K562 (cell line): ENCODE data around the gene USP49. TPM values are rescaled to one million over a fixed set of nuclear protein-coding genes. Genes with fewer than 3 reads are reported as not detected.

Experiments
- BMI1 ChIP-seq: fragments of 150-350 bp; IDR thresholded peaks from 2 replicates; pipeline ENCODE4 v1.6.1; 2014; ENCODE audit warnings: low read length
- CEBPG ChIP-seq, 3 experiments: fragments of 200-800 bp in 1 of 3; sonication (Bioruptor generic) in 1 of 3; sonication (generic) in 1 of 3; formaldehyde crosslinking in 1 of 3; IDR thresholded peaks in 2 of 3; conservative IDR thresholded peaks in 1 of 3; 2 replicates each; pipeline versions ENCODE4 v1.6.1 to v1.8.0; 2016 to 2022; ENCODE audit warnings: missing compliant biosample characterization in 2 of 3, missing genetic modification characterization in 2 of 3, mild to moderate bottlenecking in 1 of 3, missing genetic modification reagents in 1 of 3
- DNMT1 ChIP-seq: fragments of 450-650 bp; IDR thresholded peaks from 2 replicates; pipeline ENCODE4 v1.6.1; 2016; ENCODE audit warnings: antibody characterized with exemption, mild to moderate bottlenecking
- E2F3 ChIP-seq: fragments of 250-450 bp; sonication (Bioruptor Pico); IDR thresholded peaks from 2 replicates; pipeline ENCODE4 v1.4.0; 2020; ENCODE audit warnings: mild to moderate bottlenecking
- ETS1 ChIP-seq: conservative IDR thresholded peaks from 2 replicates; pipeline ENCODE4 v1.6.1; 2011; ENCODE audit warnings: low read depth, mild to moderate bottlenecking, low read length; ENCODE audit not compliant: control insufficient read depth
- GABPA ChIP-seq: fragments of 200-800 bp; sonication (Bioruptor generic); conservative IDR thresholded peaks from 2 replicates; pipeline ENCODE4 v1.6.1; 2016; ENCODE audit warnings: low read depth, missing genetic modification characterization, missing compliant biosample characterization
- HDGF ChIP-seq: fragments of 450-650 bp; IDR thresholded peaks from 2 replicates; pipeline ENCODE4 v1.6.1; 2016
- HNRNPLL ChIP-seq: fragments of 200-400 bp; formaldehyde crosslinking; IDR thresholded peaks from 2 replicates; pipeline ENCODE4 v1.6.1; 2017; ENCODE audit warnings: low read length, low read depth, mild to moderate bottlenecking; ENCODE audit not compliant: poor library complexity, severe bottlenecking
- KAT8 ChIP-seq: fragments of 450-650 bp; IDR thresholded peaks from 2 replicates; pipeline ENCODE4 v1.6.1; 2016; ENCODE audit warnings: low read depth, mild to moderate bottlenecking
- KDM2B ChIP-seq: fragments of 250-450 bp; sonication (Bioruptor Pico); IDR thresholded peaks from 2 replicates; pipeline ENCODE4 v1.8.0; 2021; ENCODE audit warnings: mild to moderate bottlenecking, moderate library complexity
- OTX1 ChIP-seq: fragments of 450-650 bp; formaldehyde crosslinking; IDR thresholded peaks from 2 replicates; pipeline ENCODE4 v1.4.0; 2022; ENCODE audit warnings: mild to moderate bottlenecking
- PHB2 ChIP-seq: fragments of 450-650 bp; IDR thresholded peaks from 2 replicates; pipeline ENCODE4 v1.6.1; 2017; ENCODE audit warnings: low read depth
- POLR2AphosphoS5 ChIP-seq: IDR thresholded peaks from 2 replicates; pipeline ENCODE4 v1.6.1; 2011; ENCODE audit warnings: mild to moderate bottlenecking, low read depth, low read length, moderate library complexity; ENCODE audit not compliant: control insufficient read depth, insufficient read depth
- PTRF ChIP-seq: fragments of 450-650 bp; IDR thresholded peaks from 2 replicates; pipeline ENCODE4 v1.6.1; 2016; ENCODE audit warnings: mild to moderate bottlenecking, missing genetic modification characterization, missing compliant biosample characterization
- SAP30 ChIP-seq: fragments of 200-600 bp; sonication (generic); IDR thresholded peaks from 2 replicates; pipeline ENCODE4 v1.6.1; 2012; ENCODE audit warnings: borderline replicate concordance, low read depth, mild to moderate bottlenecking, moderate library complexity, low read length, control low read depth, inconsistent platforms; ENCODE audit not compliant: insufficient read depth, poor library complexity, severe bottlenecking
- SIN3A ChIP-seq, 2 experiments: fragments of 150-350 bp in 1 of 2; IDR thresholded peaks; 2 replicates each; pipeline ENCODE4 v1.6.1; 2011 to 2016; ENCODE audit warnings: borderline replicate concordance in 2 of 2, low read depth in 2 of 2, low read length in 2 of 2, mild to moderate bottlenecking in 2 of 2, moderate library complexity in 2 of 2; ENCODE audit not compliant: control insufficient read depth in 1 of 2
- ZBTB11 ChIP-seq, 3 experiments: fragments of 200-800 bp in 1 of 3; fragments of 250-450 bp in 1 of 3; fragments of 450-650 bp in 1 of 3; sonication (Bioruptor Pico) in 1 of 3; sonication (Bioruptor generic) in 1 of 3; formaldehyde crosslinking in 1 of 3; IDR thresholded peaks; 2 replicates each; pipeline versions ENCODE4 v1.6.1 to v1.8.0; 2016 to 2022; ENCODE audit warnings: mild to moderate bottlenecking in 2 of 3, missing genetic modification characterization in 2 of 3, missing compliant biosample characterization in 1 of 3, moderate library complexity in 1 of 3
- ZBTB12 ChIP-seq: fragments of 250-450 bp; sonication (Bioruptor Pico); IDR thresholded peaks from 2 replicates; pipeline ENCODE4 v1.4.0; 2020
- ZNF232 ChIP-seq: sonication (generic); formaldehyde crosslinking; IDR thresholded peaks from 2 replicates; pipeline ENCODE4 v1.8.0; 2022; ENCODE audit warnings: mild to moderate bottlenecking, missing genetic modification reagents
- ZNF507 ChIP-seq: conservative IDR thresholded peaks from 2 replicates; pipeline ENCODE4 v1.6.1; 2017; ENCODE audit warnings: missing genetic modification characterization, missing compliant biosample characterization
- ZNF561 ChIP-seq: fragments of 450-650 bp; formaldehyde crosslinking; conservative IDR thresholded peaks from 2 replicates; pipeline ENCODE4 v1.4.0; 2020; ENCODE audit warnings: mild to moderate bottlenecking, moderate library complexity
- ZNF717 ChIP-seq: fragments of 250-450 bp; sonication (Bioruptor Pico); IDR thresholded peaks from 2 replicates; pipeline ENCODE4 v1.5.0; 2021
- polyA plus RNA-seq, 8 experiments: library from polyadenylated mRNA; depleted of rRNA in 4 of 8; stranded (reverse) in 5 of 8; unstranded in 3 of 8; fragments of >200 nt; fragmentation: Nextera tagmentation in 2 of 8; fragmentation: Illumina TruSeq in 1 of 8; extraction: Ambion mirVana in 2 of 8; extraction: Trizol in 1 of 8; gene quantifications; 2 replicates each; pipeline versions ENCODE4 v1.2.1 to v1.2.3, GENCODE V29; 2011 to 2014; ENCODE audit warnings: inconsistent platforms in 1 of 8, missing spikeins in 1 of 8
- total RNA-seq, 7 experiments: library from RNA; depleted of rRNA in 6 of 7; stranded (reverse); fragments of >200 nt in 6 of 7; fragmentation: Illumina TruSeq in 2 of 7; extraction: Trizol in 2 of 7; gene quantifications; 2 replicates each; pipeline versions ENCODE4 v1.2.1 to v1.2.3, GENCODE V29; 2011 to 2021; ENCODE audit warnings: low replicate concordance in 1 of 7

The USP49 gene
- total and polyA plus RNA-seq, 9 of the 15 experiments (the other 6 are each of a cell fraction or from before 2014, with no cell fraction given), result 1.0 to 9.9 (median 6.5) TPM

GRCh38 chr6:41787219-41787917 lies 107.8 kb downstream of the USP49 start, which contains the start of gene TOMM6 (continued):
- peak; percentile 96 for TF ChIP-seq ZBTB12 (CRISPR knock-in tag)
- TF ChIP-seq SIN3A (IDR thresholded peaks at IDR 0.05; ENCODE audit: borderline replicate concordance in 2 of 2, control insufficient read depth in 1 of 2, low read depth in 2 of 2, low read length in 2 of 2), result peak; percentile 95 to 98
- TF ChIP-seq ZNF507, result no peak
- no peak for TF ChIP-seq E2F3 (CRISPR knock-in tag)
- no peak for TF ChIP-seq HDGF
- TF ChIP-seq HNRNPLL, result peak; percentile 76
- peak; percentile 13; the same call in 1 of the 2 replicates for TF ChIP-seq KAT8
- TF ChIP-seq ETS1, result peak; percentile 87
- TF ChIP-seq ZBTB11 (CRISPR knock-in tag; IDR thresholded peaks at IDR 0.05), result peak in 2 of 3 experiments; percentile 69 to 92; a peak in 4 of 6 replicates
- TF ChIP-seq POLR2AphosphoS5, result peak; percentile 95
- no peak for TF ChIP-seq PTRF (tag)
- TF ChIP-seq OTX1 (CRISPR knock-in tag), result no peak
- 0 out of 2 replicates have a peak, but pooled peaks have one; percentile 7 for TF ChIP-seq ZNF561 (CRISPR knock-in tag)
- no peak for TF ChIP-seq BMI1
- no peak for TF ChIP-seq PHB2
- no peak for TF ChIP-seq CEBPG (CRISPR knock-in tag; IDR thresholded peaks at IDR 0.05)
- TF ChIP-seq CEBPG (tag; conservative IDR thresholded peaks at IDR 0.05 in 1 of 2, IDR thresholded peaks at IDR 0.05 in 1 of 2), result no peak
- peak; percentile 99 for TF ChIP-seq GABPA
- peak; percentile 90 for TF ChIP-seq SAP30
- TF ChIP-seq DNMT1, result peak; percentile 82; the same call in 1 of the 2 replicates
- no peak for TF ChIP-seq ZNF717
- no peak for TF ChIP-seq ZNF232
- TF ChIP-seq KDM2B, result no peak
